Measurements from ENCODE around the gene USP10. TPM values are rescaled to one million over a fixed set of nuclear protein-coding genes. Genes with fewer than 3 reads are reported as not detected.

The USP10 gene
- total RNA-seq, 4 donors from 2014 or later, result 63.0 to 98.4 (median 70.9) TPM

DNA sequence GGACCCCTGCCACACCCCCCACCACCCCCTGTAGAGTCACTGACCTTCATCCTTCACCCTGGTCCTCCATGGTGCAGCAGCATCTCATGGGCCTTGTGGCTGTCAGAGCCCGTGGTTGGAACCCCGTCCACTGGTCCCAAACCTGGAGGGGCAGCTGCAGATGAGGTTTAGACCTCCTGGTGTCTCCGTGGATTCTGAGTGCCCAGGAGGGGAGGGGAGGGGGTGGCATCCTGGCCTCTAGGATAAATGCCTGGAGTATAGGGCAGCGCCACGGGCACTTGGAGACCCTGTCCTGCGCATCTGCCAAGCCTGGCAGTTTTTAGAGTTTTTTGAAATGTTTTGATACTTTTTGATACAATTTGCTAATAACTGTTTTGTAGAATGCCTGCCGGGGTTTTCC lies 34.0 kb upstream of the USP10 start:
- no peak for TF ChIP-seq POLR2A (IDR thresholded peaks at IDR 0.05)
- TF ChIP-seq, protein P1, sequence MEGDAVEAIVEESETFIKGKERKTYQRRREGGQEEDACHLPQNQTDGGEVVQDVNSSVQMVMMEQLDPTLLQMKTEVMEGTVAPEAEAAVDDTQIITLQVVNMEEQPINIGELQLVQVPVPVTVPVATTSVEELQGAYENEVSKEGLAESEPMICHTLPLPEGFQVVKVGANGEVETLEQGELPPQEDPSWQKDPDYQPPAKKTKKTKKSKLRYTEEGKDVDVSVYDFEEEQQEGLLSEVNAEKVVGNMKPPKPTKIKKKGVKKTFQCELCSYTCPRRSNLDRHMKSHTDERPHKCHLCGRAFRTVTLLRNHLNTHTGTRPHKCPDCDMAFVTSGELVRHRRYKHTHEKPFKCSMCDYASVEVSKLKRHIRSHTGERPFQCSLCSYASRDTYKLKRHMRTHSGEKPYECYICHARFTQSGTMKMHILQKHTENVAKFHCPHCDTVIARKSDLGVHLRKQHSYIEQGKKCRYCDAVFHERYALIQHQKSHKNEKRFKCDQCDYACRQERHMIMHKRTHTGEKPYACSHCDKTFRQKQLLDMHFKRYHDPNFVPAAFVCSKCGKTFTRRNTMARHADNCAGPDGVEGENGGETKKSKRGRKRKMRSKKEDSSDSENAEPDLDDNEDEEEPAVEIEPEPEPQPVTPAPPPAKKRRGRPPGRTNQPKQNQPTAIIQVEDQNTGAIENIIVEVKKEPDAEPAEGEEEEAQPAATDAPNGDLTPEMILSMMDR (IDR thresholded peaks at IDR 0.05), result no peak

DNA sequence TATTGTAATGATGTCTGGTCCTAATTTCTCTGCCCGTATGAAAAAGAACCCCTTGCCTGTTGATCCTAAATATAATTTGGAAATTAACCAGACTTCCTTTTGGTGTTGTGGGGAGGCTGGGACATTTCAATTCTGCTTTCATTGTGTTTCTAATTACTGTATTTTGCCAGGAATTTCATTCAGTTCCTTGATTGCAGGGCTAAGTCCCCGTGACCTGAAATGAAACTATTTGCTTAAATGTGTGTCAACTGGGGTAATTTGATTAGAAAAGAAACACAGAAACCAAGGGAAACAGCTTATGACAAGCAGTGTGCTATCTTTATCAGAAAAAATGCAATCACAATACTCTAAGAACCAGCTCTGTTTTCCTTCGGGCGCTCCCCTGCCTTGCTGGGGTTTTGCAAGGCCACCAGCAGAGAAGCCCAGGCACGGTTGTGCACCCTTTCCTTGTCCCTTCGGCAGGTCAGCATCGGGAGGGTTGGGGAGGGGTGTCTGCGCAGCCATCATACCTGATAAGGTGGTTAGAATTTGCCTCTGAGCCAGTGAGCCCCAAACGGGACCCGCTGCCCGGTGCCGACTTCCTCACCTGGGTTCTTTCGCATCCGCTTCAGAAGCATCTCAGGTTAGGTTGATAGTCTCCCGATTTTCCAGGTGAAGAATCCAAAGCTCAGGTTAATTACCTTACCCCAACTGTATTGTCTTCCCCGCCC lies 32.0 kb upstream of the USP10 start:
- Histone ChIP-seq H3K27me3 (no peaks in the 10 kb centered on the region), H3K36me3 (peaks cover 13% of the 10 kb centered on the region in 2 donors), H3K4me3 (replicated peaks in 1 of 3) (no peak overlapping the region), H3K9me3 (no peaks in the 10 kb centered on the region), H3K4me1 (no peaks in the 10 kb centered on the region), H3K27ac (no peak overlapping the region)
- intact Hi-C loops (cut with DNase I), result no loop called here
- TF ChIP-seq, protein P1 (IDR thresholded peaks at IDR 0.05), result no peak
- no peak for TF ChIP-seq POLR2A (IDR thresholded peaks at IDR 0.05)
- DNase-seq, result no peak
- WGBS, 2 donors, result 82 to 89% methylated on average over 16 of the region's 16 CpGs

More for the DNA sequence above, 34.0 kb upstream of the USP10 start:
- Histone ChIP-seq H3K27ac (no peak overlapping the region), H3K4me3 (replicated peaks in 1 of 3) (no peak overlapping the region), H3K27me3 (no peaks in the 10 kb centered on the region), H3K36me3 (peaks cover 29 to 32% of the 10 kb centered on the region in 2 donors), H3K4me1 (no peaks in the 10 kb centered on the region), H3K9me3 (no peaks in the 10 kb centered on the region)
- DNase-seq, result no peak
- WGBS, 2 donors, result 72 to 96% methylated on average over 4 to 7 of the region's 7 CpGs
- intact Hi-C loops (cut with DNase I), result no loop called here

DNA sequence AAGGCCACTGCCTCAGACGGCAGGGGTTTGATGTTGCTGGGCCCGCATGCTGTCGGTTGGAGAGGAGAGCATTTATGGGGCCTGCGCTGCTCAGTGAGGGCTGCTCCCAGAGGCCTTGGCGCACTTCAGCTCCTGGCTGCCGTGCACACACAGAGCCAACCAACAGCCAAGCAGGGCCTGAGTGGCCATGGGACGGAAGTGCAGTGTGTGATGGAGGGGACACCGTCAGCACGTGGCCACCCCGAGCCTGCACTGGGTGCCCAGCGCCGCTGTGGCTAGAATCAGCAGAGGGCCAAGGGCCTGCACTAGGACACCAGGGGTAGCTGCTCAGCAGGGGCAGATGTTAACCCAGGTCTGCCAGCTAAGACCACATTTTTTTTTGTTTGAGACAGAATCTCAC lies 29.7 kb upstream of the USP10 start:
- 87 to 89% methylated on average over 12 of the region's 12 CpGs for WGBS, 2 donors
- no peaks in the 10 kb centered on the region for H3K4me1 ChIP-seq

DNA sequence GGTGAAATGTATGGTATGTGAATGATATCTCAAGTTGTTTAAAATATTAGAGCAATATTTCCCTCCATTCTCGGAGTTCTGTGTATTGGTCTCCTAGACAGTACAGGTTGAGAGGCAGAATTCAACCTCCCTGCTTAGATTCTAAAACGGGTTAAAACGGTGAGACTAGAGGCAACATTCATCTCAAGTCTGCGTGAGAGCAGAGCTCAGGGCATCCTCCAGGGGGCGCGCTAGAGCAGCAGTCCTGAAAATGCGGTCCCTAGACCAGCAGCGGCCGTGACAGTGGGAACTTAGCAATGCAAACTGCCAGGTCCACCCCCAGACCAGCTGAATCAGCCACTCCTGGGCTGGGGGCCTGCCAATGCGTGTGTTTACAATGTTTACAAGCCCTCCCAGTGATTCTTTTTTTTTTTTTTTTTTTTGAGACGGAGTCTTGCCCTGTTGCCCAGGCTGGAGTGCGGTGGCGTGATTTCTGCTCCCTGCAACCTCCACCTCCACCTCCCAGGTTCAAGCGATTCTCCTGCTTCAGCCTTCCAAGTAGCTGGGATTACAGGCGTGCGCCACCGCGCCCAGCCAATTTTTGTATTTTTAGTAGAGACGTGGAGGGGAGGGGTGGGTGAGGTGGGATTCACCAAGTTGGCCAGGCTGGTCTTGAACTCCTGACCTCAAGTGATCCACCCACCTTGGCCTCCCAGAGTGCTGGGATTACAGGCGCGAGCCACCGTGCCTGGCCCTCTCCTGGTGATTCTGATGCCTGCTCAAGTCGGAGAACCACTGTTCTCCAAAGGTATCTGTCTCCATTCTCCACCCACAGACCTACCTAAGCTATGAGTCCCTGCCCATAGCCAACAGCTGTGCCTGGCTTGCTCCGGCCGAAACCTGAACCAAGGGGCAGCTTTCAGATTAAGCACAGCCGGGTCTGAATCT lies 27.3 kb upstream of the USP10 start:
- TF ChIP-seq, protein P1 (IDR thresholded peaks at IDR 0.05), result peak; percentile 74 to 89 (median 85)
- TF ChIP-seq POLR2A (IDR thresholded peaks at IDR 0.05), result no peak
- 57 to 58% methylated on average over 25 to 26 of the region's 26 CpGs for WGBS, 2 donors
- Histone ChIP-seq H3K9me3 (no peaks in the 10 kb centered on the region), H3K4me3 (replicated peaks in 1 of 3) (no peak overlapping the region), H3K4me1 (no peaks in the 10 kb centered on the region), H3K36me3 (no peaks in the 10 kb centered on the region), H3K27me3 (no peaks in the 10 kb centered on the region), H3K27ac (no peak overlapping the region)
- intact Hi-C loops (cut with DNase I), result loop anchor here (2.0 kb wide), 1 partner anchor 52 kb away; no protein-coding TSS in a partner anchor
- peak; percentile 72 to 79 for DNase-seq

More for the DNA sequence above, 29.7 kb upstream of the USP10 start:
- no peak overlapping the region for H3K27ac ChIP-seq
- TF ChIP-seq, protein P1 (IDR thresholded peaks at IDR 0.05), result no peak
- no peak for TF ChIP-seq POLR2A (IDR thresholded peaks at IDR 0.05)
- H3K36me3 ChIP-seq, result no peaks in the 10 kb centered on the region
- DNase-seq, result no peak
- no peak overlapping the region for H3K4me3 ChIP-seq (replicated peaks in 1 of 3)
- no peaks in the 10 kb centered on the region for H3K27me3 ChIP-seq
- no peaks in the 10 kb centered on the region for H3K9me3 ChIP-seq
- intact Hi-C loops (cut with DNase I), result no loop called here
